HG03457 (cell line): ENCODE data around the gene NKIRAS2.

Experiments
- ATAC-seq: cut with Tn5 transposase; IDR thresholded peaks from one replicate; pipeline ENCODE4 v1.9.1; 2021; ENCODE audit warnings: moderate number of reproducible peaks; ENCODE audit not compliant: unreplicated experiment

The NKIRAS2 gene

GRCh38 chr17:42025936-42026335 is 6.0 kb downstream of the NKIRAS2 start:
- no peak for ATAC-seq

- no peak for ATAC-seq
Observed at GRCh38 chr17:42026857-42027589, 7.1 kb downstream of the NKIRAS2 start.

DNA sequence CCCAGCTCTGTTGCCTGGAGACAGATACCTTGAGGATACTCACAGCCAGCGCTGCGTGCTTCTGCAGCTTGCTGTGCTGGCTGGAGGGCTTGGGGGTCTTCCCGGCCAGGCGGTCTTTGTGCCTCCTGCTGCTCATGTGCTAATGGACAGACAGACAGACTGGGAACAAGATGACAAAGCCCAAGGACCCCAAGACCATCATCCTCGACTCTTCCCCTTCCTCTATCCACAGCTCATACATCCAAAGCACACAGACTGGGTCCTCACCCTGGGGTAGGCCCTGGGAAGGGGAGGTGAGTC is 7.7 kb downstream of the NKIRAS2 start:
- no peak for ATAC-seq

- no peak for ATAC-seq
Observed at GRCh38 chr17:42027961-42028790, 8.3 kb downstream of the NKIRAS2 start.

- ATAC-seq: no peak
Observed at GRCh38 chr17:42028791-42029127, 8.9 kb downstream of the NKIRAS2 start.

- ATAC-seq: no peak
Observed at GRCh38 chr17:42031584-42031983, 11.7 kb downstream of the NKIRAS2 start.

DNA sequence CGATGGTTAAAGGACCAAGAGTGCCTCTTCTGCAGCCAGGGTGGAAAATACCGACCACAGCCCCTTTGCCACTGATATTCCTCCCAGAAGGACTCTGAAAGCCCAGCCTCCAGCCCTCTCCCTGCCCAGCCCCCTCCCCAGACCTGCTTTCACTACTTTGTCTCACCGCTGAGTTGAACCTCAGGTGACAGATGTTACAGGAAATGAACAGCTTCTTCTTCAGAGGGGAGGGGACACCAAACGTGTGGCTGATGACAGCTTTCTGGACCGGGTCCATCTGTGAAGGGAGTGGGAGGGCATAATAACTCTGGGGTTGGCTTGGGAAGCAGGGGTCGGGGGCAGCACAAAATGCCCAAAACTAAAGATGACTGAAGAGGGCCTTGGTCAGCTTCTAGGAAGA is 14.2 kb downstream of the NKIRAS2 start:
- no peak for ATAC-seq

- no peak for ATAC-seq
Observed at GRCh38 chr17:42038221-42038973, 18.5 kb downstream of the NKIRAS2 start.

DNA sequence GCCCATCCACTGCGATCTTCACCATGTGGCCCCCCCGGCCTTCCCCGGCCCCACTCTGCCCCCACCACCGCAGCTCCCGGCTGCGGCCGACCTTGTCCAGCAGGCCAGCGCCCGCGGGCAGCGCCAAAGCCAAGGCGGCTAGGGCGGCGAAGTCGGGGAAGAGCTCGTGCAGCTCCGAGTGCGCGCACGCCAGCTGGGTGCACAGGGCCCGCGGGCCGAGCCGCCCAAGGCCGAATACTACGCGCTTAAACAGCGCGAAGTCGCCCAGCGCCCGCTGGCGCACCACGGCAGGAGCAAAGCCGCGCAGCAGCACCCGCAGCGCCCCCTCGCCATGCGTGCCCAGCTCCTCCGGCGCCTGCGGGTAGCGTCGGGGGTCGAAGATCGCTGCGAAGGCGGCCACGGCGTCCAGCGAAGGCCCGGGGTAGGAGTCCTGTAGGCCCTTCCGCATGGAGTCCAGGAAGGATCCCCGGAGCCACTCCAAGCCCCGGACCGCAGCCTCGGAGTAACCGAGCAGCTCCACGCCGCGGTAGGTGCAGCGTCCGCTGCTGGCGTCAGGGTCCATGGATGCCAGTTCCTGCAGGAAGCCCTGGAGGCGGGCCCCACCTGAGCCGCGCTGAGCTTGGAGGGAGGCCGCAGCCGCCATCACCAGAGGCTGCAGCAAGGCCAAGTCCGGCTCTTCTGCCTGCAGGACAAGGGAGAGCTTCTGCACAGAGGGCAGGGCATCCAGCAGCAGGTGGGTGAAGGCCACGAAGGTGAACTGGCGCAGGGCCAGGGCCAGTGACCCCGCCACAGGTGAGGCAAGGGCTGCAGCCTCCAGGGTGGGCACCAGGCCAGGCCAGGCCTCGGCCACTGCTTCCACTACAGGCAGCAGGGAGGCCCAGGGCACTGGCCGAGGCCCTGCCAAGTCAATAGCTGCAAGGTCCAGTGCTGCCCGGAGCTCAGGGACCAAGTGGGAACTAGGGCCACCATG is 20.2 kb downstream of the NKIRAS2 start:
- ATAC-seq: no peak

- ATAC-seq: no peak
Observed at GRCh38 chr17:42040818-42041217, 20.9 kb downstream of the NKIRAS2 start.

GRCh38 chr17:42041619-42042018 is 21.7 kb downstream of the NKIRAS2 start:
- ATAC-seq: no peak

GRCh38 chr17:42042598-42043319 is 22.9 kb downstream of the NKIRAS2 start:
- no peak for ATAC-seq

GRCh38 chr17:42045719-42046118 is 25.8 kb downstream of the NKIRAS2 start:
- no peak for ATAC-seq

DNA sequence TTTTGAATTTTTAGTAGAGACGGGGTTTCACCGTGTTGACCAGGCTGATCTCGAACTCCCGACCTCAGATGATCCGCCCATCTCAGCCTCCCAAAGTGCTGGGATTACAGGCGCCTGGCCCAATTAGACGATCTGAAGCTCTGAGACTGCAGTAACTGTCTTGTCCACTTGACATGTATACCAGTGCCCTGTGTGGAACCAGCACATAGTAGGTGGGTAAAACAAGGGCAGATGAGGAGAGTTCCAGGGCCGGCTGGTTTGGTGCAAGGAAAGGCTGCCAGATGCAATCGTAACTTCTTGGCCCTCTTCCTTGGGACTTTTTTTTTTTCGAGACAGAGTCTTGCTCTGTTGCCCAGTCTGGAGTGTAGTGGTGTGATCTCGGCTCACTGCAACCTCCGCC is 27.5 kb downstream of the NKIRAS2 start:
- no peak for ATAC-seq

DNA sequence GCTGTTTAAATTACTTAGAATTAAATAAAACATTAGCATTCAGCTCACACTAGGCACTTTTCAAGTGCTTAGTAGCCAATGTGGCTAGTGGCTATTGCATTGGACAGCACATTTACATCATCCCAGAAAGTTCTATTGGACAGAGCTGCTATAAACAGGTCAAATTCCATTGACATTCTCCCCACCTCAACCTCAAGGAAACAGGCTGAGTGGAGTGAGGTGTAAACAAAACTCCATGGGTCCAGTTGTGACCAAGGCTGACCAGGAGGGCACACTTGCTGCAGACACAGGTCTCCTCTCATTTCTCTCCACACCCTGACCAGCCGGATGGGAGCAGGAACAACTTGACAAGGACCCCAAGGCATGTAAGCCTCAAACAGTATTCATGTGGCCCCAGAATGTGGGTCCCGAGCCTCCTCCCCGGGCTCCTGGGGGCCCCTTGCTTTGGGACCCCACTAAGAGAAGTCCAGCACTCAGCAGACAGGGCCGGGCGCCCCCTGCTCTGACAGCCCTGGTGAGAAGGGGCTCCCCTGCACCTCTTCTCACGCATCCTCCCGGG is 30.0 kb downstream of the NKIRAS2 start:
- no peak for ATAC-seq

GRCh38 chr17:42050393-42051012 is 30.6 kb downstream of the NKIRAS2 start, which contains the start of gene C17orf113:
TSS of gene C17orf113 (minus strand) at chr17:42050601. CDS start at chr17:42043376, 7,225 bp downstream.
- no peak for ATAC-seq

GRCh38 chr17:42051013-42051400 is 31.1 kb downstream of the NKIRAS2 start:
- no peak for ATAC-seq

GRCh38 chr17:42051645-42052044 is 31.8 kb downstream of the NKIRAS2 start:
- ATAC-seq: no peak

GRCh38 chr17:42052346-42052877 is 32.5 kb downstream of the NKIRAS2 start:
- ATAC-seq: no peak
